Skeletal muscle tissue (tissue), 4 donors: Measurements from ENCODE around the gene CRTC1. TPM values are rescaled to one million over a fixed set of nuclear protein-coding genes. Genes with fewer than 3 reads are reported as not detected.

Experiments
- H3K27ac ChIP-seq: one replicate; pipeline ENCODE4 v1.7.0; 2013; ENCODE audit warnings: mild to moderate bottlenecking, low read depth, low read length, inconsistent platforms
- H3K27me3 ChIP-seq, 3 donors: one replicate each; pipeline ENCODE4 v1.7.0; 2013; ENCODE audit warnings: low read length in 3 of 3; ENCODE audit not compliant: control insufficient read depth in 3 of 3, insufficient read depth in 3 of 3
- H3K36me3 ChIP-seq, 3 donors: one replicate each; pipeline ENCODE4 v1.7.0; 2013; ENCODE audit warnings: low read length in 3 of 3; ENCODE audit not compliant: control insufficient read depth in 3 of 3, insufficient read depth in 3 of 3
- H3K4me1 ChIP-seq, 3 donors: one replicate each; pipeline ENCODE4 v1.7.0; 2013; ENCODE audit warnings: low read length in 3 of 3, mild to moderate bottlenecking in 3 of 3; ENCODE audit not compliant: control insufficient read depth in 3 of 3, insufficient read depth in 3 of 3
- H3K4me3 ChIP-seq, 3 donors: one replicate each; pipeline ENCODE4 v1.7.0; 2013; ENCODE audit warnings: low read length in 3 of 3
- H3K9ac ChIP-seq, 3 donors: one replicate each; pipeline ENCODE4 v1.7.0; 2013; ENCODE audit warnings: low read length in 3 of 3, mild to moderate bottlenecking in 3 of 3, moderate library complexity in 2 of 3, low read depth in 1 of 3
- H3K9me3 ChIP-seq, 3 donors: one replicate each; pipeline ENCODE4 v1.7.0; 2013; ENCODE audit warnings: low read length in 3 of 3; ENCODE audit not compliant: control insufficient read depth in 3 of 3
- total RNA-seq: library from RNA; depleted of rRNA; stranded (reverse); fragments of >200 nt; gene quantifications from one replicate; pipeline ENCODE4 v1.2.3, GENCODE V29; 2014
- donor health status: Osteomylitis.

Gene CRTC1
- total RNA-seq, 1 donor from 2014 or later, result 3.1 TPM

DNA sequence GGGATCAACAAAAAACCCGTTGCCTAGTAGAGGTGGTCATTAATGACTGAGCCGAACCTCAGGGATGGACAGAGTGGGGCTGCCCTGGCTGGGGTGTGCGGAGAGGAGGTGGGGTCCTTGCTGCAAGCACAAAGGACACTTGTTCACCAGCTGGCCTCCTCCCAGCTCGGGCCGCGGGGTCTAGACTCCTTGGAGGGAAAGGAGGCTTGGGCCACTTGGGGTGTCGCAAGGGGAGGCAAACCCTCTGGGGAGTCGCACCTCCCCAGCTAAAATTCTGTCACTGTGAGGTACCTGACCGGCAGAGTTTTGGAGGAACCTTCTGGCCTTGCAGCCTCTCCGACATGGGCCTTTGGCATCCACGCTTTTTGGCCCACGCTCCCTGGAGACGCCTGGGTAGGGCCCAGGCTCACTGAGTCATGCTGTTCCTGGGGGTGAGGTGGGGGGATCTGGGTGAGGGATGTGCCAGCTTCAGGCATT, 38.4 kb upstream of the CRTC1 start:
- Histone ChIP-seq H3K9ac (peak overlapping the region in 1 of 3 donors; percentile 50), H3K9me3 (no peaks in the 10 kb centered on the region), H3K36me3 (no peaks in the 10 kb centered on the region), H3K4me3 (peak overlapping the region in 1 of 3 donors; percentile 21), H3K4me1 (peaks cover 30 to 45% (median 34%) of the 10 kb centered on the region in 3 donors), H3K27ac (peak overlapping the region; percentile 45), H3K27me3 (no peaks in the 10 kb centered on the region)

GRCh38 chr19:18646535-18647370, 36.7 kb upstream of the CRTC1 start:
- peak overlapping the region in 1 of 3 donors; percentile 16 for H3K9ac ChIP-seq
- H3K4me1 ChIP-seq, result peaks cover 46 to 62% (median 51%) of the 10 kb centered on the region in 3 donors
- H3K9me3 ChIP-seq, result no peaks in the 10 kb centered on the region
- no peak overlapping the region for H3K4me3 ChIP-seq
- no peak overlapping the region for H3K27ac ChIP-seq
- no peaks in the 10 kb centered on the region for H3K36me3 ChIP-seq
- H3K27me3 ChIP-seq, result no peaks in the 10 kb centered on the region

DNA sequence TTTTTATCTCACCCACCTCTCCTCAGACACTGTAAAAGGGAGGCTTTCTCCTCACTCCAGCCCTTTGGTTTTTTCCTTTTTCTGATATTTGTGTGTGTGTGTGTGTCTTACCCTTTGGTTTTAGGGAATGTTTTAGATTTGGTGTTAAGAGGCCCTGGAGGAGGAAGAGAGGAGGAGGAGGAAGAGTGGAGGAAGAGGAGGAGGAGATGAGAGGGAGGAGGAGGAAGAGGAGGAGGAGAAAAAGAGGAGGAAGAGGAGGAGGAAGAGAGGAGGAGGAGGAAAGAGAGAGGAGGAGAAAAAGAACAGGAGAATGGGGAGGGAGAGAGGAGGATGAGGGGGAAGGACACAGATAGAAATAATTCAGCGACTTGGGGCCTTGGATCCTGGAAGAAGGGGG, 36.1 kb upstream of the CRTC1 start:
- no peaks in the 10 kb centered on the region for H3K36me3 ChIP-seq
- no peaks in the 10 kb centered on the region for H3K27me3 ChIP-seq
- H3K4me1 ChIP-seq, result peaks cover 50 to 66% (median 55%) of the 10 kb centered on the region in 3 donors
- no peak overlapping the region for H3K9ac ChIP-seq
- H3K9me3 ChIP-seq, result no peaks in the 10 kb centered on the region
- no peak overlapping the region for H3K27ac ChIP-seq
- no peak overlapping the region for H3K4me3 ChIP-seq

DNA sequence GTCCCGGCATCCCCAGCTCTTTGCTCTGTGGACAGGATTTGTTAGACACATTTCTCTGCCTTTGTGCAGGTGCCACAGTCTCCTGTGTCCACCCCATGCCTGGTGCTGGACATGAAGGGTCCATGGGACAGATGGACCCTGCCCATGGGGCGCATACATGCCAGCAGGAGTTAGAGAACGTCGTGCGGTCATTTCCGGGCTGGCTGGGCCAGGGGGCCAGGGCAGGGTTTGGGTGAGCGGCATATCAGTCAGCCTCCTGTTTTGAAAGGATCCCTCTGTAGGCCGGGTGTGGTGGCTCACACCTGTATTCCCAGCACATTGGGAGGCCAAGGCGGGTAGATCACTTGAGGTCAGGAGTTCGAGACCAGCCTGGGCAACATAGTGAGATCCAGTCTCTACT, 35.7 kb upstream of the CRTC1 start:
- peaks cover 50 to 66% (median 55%) of the 10 kb centered on the region in 3 donors for H3K4me1 ChIP-seq
- no peak overlapping the region for H3K27ac ChIP-seq

DNA sequence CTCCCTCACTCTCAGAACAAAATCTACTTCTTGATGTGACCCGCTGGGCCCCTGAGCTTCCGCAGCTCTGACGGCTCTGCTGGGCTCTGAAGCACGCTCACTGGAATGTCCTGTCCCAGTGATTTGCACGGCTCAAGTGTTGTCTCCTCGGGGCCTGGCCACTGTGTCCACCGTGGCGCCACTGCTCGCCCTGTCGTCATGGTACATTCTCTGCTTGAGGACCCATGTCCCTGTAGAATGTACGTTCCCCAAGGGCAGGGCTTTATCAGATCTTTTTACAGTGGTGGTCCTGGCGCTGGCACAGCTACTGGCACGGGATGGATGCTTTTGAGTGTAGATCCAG, 34.5 kb upstream of the CRTC1 start:
- peaks cover 50 to 66% (median 55%) of the 10 kb centered on the region in 3 donors for H3K4me1 ChIP-seq
- H3K27ac ChIP-seq, result peak overlapping the region; percentile 87
- H3K4me3 ChIP-seq, result peak overlapping the region; percentile 51 to 63 (median 62)
- peak overlapping the region; percentile 32 to 80 (median 74) for H3K9ac ChIP-seq
- H3K36me3 ChIP-seq, result no peaks in the 10 kb centered on the region
- H3K9me3 ChIP-seq, result no peaks in the 10 kb centered on the region
- H3K27me3 ChIP-seq, result no peaks in the 10 kb centered on the region

More for the DNA sequence above, 35.7 kb upstream of the CRTC1 start:
- Histone ChIP-seq H3K9me3 (no peaks in the 10 kb centered on the region), H3K27me3 (no peaks in the 10 kb centered on the region), H3K36me3 (no peaks in the 10 kb centered on the region), H3K9ac (no peak overlapping the region), H3K4me3 (no peak overlapping the region)

- H3K4me1 ChIP-seq, result peaks cover 50 to 65% (median 55%) of the 10 kb centered on the region in 3 donors
- H3K27me3 ChIP-seq, result no peaks in the 10 kb centered on the region
- peaks cover 0 to 2% (median 0%) of the 10 kb centered on the region in 3 donors for H3K36me3 ChIP-seq
- H3K4me3 ChIP-seq, result peak overlapping the region; percentile 51 to 66 (median 62)
- H3K9ac ChIP-seq, result peak overlapping the region; percentile 24 to 80 (median 74)
- peak overlapping the region; percentile 87 for H3K27ac ChIP-seq
- H3K9me3 ChIP-seq, result no peaks in the 10 kb centered on the region
These were observed 34.0 kb upstream of the CRTC1 start for GRCh38 chr19:18649371-18650020.

GRCh38 chr19:18650021-18650390, 33.5 kb upstream of the CRTC1 start:
- Histone ChIP-seq H3K27ac (peak overlapping the region; percentile 87), H3K9me3 (no peaks in the 10 kb centered on the region), H3K9ac (peak overlapping the region; percentile 24 to 80 (median 65)), H3K27me3 (no peaks in the 10 kb centered on the region), H3K4me1 (peaks cover 48 to 60% (median 50%) of the 10 kb centered on the region in 3 donors), H3K36me3 (peaks cover 0 to 2% (median 0%) of the 10 kb centered on the region in 3 donors), H3K4me3 (peak overlapping the region; percentile 47 to 66 (median 62))

- Histone ChIP-seq H3K4me1 (peaks cover 44 to 55% (median 46%) of the 10 kb centered on the region in 3 donors), H3K36me3 (peaks cover 0 to 2% (median 0%) of the 10 kb centered on the region in 3 donors), H3K9me3 (no peaks in the 10 kb centered on the region), H3K4me3 (peak overlapping the region; percentile 27 to 66 (median 51)), H3K27me3 (no peaks in the 10 kb centered on the region), H3K9ac (peak overlapping the region; percentile 24 to 80 (median 65)), H3K27ac (peak overlapping the region; percentile 87)
These were observed 32.9 kb upstream of the CRTC1 start for GRCh38 chr19:18650468-18651041.

GRCh38 chr19:18651300-18651699, 32.2 kb upstream of the CRTC1 start:
- Histone ChIP-seq H3K4me1 (peaks cover 44 to 53% (median 47%) of the 10 kb centered on the region in 3 donors), H3K27me3 (no peaks in the 10 kb centered on the region), H3K9me3 (no peaks in the 10 kb centered on the region), H3K4me3 (no peak overlapping the region), H3K27ac (peak overlapping the region; percentile 87), H3K9ac (peak overlapping the region in 2 of 3 donors; percentile 52 to 80), H3K36me3 (peaks cover 0 to 2% (median 0%) of the 10 kb centered on the region in 3 donors)
